NCI-H510A treated with DMSO at 0.1 percent for 48 hours (cell line): ENCODE results near the gene UIMC1.

ENCODE experiments used
- DNase-seq: peaks from one replicate; lab custom pipeline; 2025; lab: John Stamatoyannopoulos, UW

The UIMC1 gene

GRCh38 chr5:176870110-176870591 is 136.4 kb downstream of the UIMC1 start:
- no peak for DNase-seq

GRCh38 chr5:176869501-176870109 is 137.0 kb downstream of the UIMC1 start:
- DNase-seq: no peak

GRCh38 chr5:176868731-176869130 is 137.8 kb downstream of the UIMC1 start:
- no peak for DNase-seq

- no peak for DNase-seq
Measured at GRCh38 chr5:176868126-176868525, 138.5 kb downstream of the UIMC1 start.

GRCh38 chr5:176866707-176867310 is 139.8 kb downstream of the UIMC1 start:
- DNase-seq: no peak

- no peak for DNase-seq
Measured at GRCh38 chr5:176865964-176866363, 140.6 kb downstream of the UIMC1 start.

GRCh38 chr5:176864755-176865154 is 141.8 kb downstream of the UIMC1 start:
- no peak for DNase-seq

GRCh38 chr5:176863765-176864098 is 142.8 kb downstream of the UIMC1 start:
- no peak for DNase-seq

- DNase-seq: no peak
Measured at GRCh38 chr5:176863041-176863764, 143.4 kb downstream of the UIMC1 start.

- no peak for DNase-seq
Measured at GRCh38 chr5:176862330-176862995, 144.1 kb downstream of the UIMC1 start.

GRCh38 chr5:176861276-176861675 is 145.3 kb downstream of the UIMC1 start:
- DNase-seq: no peak

- DNase-seq: no peak
Measured at GRCh38 chr5:176860381-176860780, 146.2 kb downstream of the UIMC1 start.

GRCh38 chr5:176859916-176860315 is 146.7 kb downstream of the UIMC1 start:
- DNase-seq: no peak

- DNase-seq: no peak
Measured at GRCh38 chr5:176857894-176858273, 148.7 kb downstream of the UIMC1 start.

GRCh38 chr5:176857216-176857893 is 149.2 kb downstream of the UIMC1 start:
- DNase-seq: no peak

GRCh38 chr5:176856746-176857145 is 149.8 kb downstream of the UIMC1 start:
- DNase-seq: no peak

GRCh38 chr5:176855598-176855997 is 151.0 kb downstream of the UIMC1 start:
- no peak for DNase-seq
